GM10847 (cell line): Measurements from ENCODE around the gene ACY1.

Experiments used
- POLR2A ChIP-seq: IDR thresholded peaks from 2 replicates; pipeline ENCODE4 v1.6.1; 2011; ENCODE audit not compliant: insufficient read length; ENCODE audit errors: extremely low read depth

The ACY1 gene

GRCh38 chr3:52032702-52033408 is 49.5 kb downstream of the ACY1 start:
- TF ChIP-seq POLR2A = no peak

GRCh38 chr3:52034212-52034611 is 50.9 kb downstream of the ACY1 start:
- no peak for TF ChIP-seq POLR2A

DNA sequence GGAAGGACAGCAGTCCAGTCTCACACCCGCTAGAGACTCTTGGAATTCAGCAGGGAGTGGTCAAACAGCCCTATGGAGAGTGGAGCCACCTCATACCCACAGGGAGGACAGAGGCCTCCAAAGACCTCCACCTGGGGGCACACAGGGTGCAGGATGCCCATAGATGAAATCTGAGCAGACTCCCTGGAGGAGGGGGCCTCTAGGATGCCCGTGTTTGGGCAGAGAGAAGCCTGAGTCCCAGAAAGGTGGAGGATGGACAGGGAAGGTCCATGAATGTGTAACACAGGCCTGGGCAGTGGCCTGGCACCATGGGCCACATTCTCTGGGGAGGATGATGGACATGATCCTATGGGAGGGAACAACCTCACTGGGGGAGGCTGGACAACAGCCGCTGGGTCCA is 51.3 kb downstream of the ACY1 start:
- no peak for TF ChIP-seq POLR2A

GRCh38 chr3:52036222-52036694 is 52.9 kb downstream of the ACY1 start:
- TF ChIP-seq POLR2A = no peak

- no peak for TF ChIP-seq POLR2A
These were observed 53.5 kb downstream of the ACY1 start for GRCh38 chr3:52036829-52037228.

- no peak for TF ChIP-seq POLR2A
These were observed 54.0 kb downstream of the ACY1 start for GRCh38 chr3:52037291-52037690.

GRCh38 chr3:52038227-52038626 is 54.9 kb downstream of the ACY1 start:
- no peak for TF ChIP-seq POLR2A
